Neuronal stem cell (in vitro differentiated cells): Measurements from ENCODE around the gene MAP1A.

ENCODE experiments used
- DNase-seq: peaks from one replicate; pipeline ENCODE4 v3.0.0-alpha.2; 2013; ENCODE audit warnings: low spot score
- H2AFZ ChIP-seq: one replicate; pipeline ENCODE4 v1.6.1; 2013; ENCODE audit warnings: mild to moderate bottlenecking, low read length, inconsistent platforms
- H2AK5ac ChIP-seq: 2 replicates; pipeline ENCODE4 v1.6.1; 2013; ENCODE audit warnings: low read depth, mild to moderate bottlenecking, inconsistent platforms, low read length, moderate library complexity, mixed read lengths
- H2BK120ac ChIP-seq: 2 replicates; pipeline ENCODE4 v1.6.1; 2013; ENCODE audit warnings: low read depth, mild to moderate bottlenecking, inconsistent platforms, low read length, moderate library complexity, mixed read lengths
- H2BK12ac ChIP-seq: one replicate; pipeline ENCODE4 v1.6.1; 2013; ENCODE audit warnings: low read length, inconsistent platforms
- H2BK15ac ChIP-seq: 2 replicates; pipeline ENCODE4 v1.6.1; 2013; ENCODE audit warnings: mild to moderate bottlenecking, low read length, inconsistent platforms, mixed read lengths
- H2BK5ac ChIP-seq: one replicate; pipeline ENCODE4 v1.6.1; 2013; ENCODE audit warnings: inconsistent platforms, mild to moderate bottlenecking, low read length, moderate library complexity
- H3K14ac ChIP-seq: one replicate; pipeline ENCODE4 v1.6.1; 2013; ENCODE audit warnings: low read length, inconsistent platforms
- H3K18ac ChIP-seq: 2 replicates; pipeline ENCODE4 v1.6.1; 2013; ENCODE audit warnings: low read length, inconsistent platforms
- H3K23ac ChIP-seq: 2 replicates; pipeline ENCODE4 v1.6.1; 2013; ENCODE audit warnings: low read depth, mild to moderate bottlenecking, mixed read lengths, low read length, inconsistent platforms; ENCODE audit not compliant: poor library complexity
- H3K27ac ChIP-seq: replicated peaks from 3 replicates; pipeline ENCODE4 v1.5.1; 2013; ENCODE audit warnings: low read length, inconsistent platforms
- H3K27me3 ChIP-seq, 3 experiments: 2 replicates each; pipeline ENCODE4 v1.6.1; 2013; ENCODE audit warnings: low read length in 3 of 3, mild to moderate bottlenecking in 2 of 3, inconsistent platforms in 1 of 3, low read depth in 1 of 3, mixed read lengths in 1 of 3, moderate library complexity in 1 of 3; ENCODE audit not compliant: control insufficient read depth in 3 of 3, insufficient read depth in 3 of 3
- H3K36me3 ChIP-seq, 2 donors: replicated peaks in 1 of 2; 2 replicates each; pipeline ENCODE4 v1.6.1; 2013; ENCODE audit warnings: low read length in 2 of 2; ENCODE audit not compliant: control insufficient read depth in 2 of 2, insufficient read depth in 2 of 2
- H3K4ac ChIP-seq: 2 replicates; pipeline ENCODE4 v1.6.1; 2013; ENCODE audit warnings: inconsistent platforms, mild to moderate bottlenecking, low read length, moderate library complexity
- H3K4me1 ChIP-seq, 2 donors: 1 replicate in 1 of 2; 2 replicates in 1 of 2; pipeline ENCODE4 v1.6.1; 2013; ENCODE audit warnings: low read length in 2 of 2, low read depth in 1 of 2; ENCODE audit not compliant: control insufficient read depth in 2 of 2, insufficient read depth in 1 of 2
- H3K4me2 ChIP-seq: one replicate; pipeline ENCODE4 v1.6.1; 2013; ENCODE audit warnings: mild to moderate bottlenecking, low read length, inconsistent platforms; ENCODE audit not compliant: insufficient read depth, poor library complexity, severe bottlenecking
- H3K4me3 ChIP-seq, 2 donors: 2 replicates each; pipeline ENCODE4 v1.5.1; 2013; ENCODE audit warnings: low read length in 2 of 2, mild to moderate bottlenecking in 2 of 2, inconsistent platforms in 1 of 2, moderate library complexity in 1 of 2
- H3K79me1 ChIP-seq: one replicate; pipeline ENCODE4 v1.6.1; 2013; ENCODE audit warnings: low read depth, mild to moderate bottlenecking, inconsistent platforms, low read length, moderate library complexity
- H3K9ac ChIP-seq: one replicate; pipeline ENCODE4 v1.6.1; 2013; ENCODE audit warnings: mild to moderate bottlenecking, low read depth, low read length, inconsistent platforms; ENCODE audit not compliant: poor library complexity
- H3K9me3 ChIP-seq, 2 donors: replicated peaks in 1 of 2; 2 replicates each; pipeline versions ENCODE3 to v1.6.1; 2013; ENCODE audit warnings: low read length in 2 of 2, mild to moderate bottlenecking in 2 of 2, inconsistent platforms in 1 of 2, low read depth in 1 of 2, mixed read lengths in 1 of 2, moderate library complexity in 1 of 2; ENCODE audit not compliant: control insufficient read depth in 2 of 2, insufficient read depth in 1 of 2
- H4K8ac ChIP-seq: one replicate; pipeline ENCODE4 v1.6.1; 2013; ENCODE audit warnings: low read depth, mild to moderate bottlenecking, inconsistent platforms, low read length, moderate library complexity
- H4K91ac ChIP-seq: one replicate; pipeline ENCODE4 v1.6.1; 2013; ENCODE audit warnings: low read length, low read depth, mild to moderate bottlenecking, inconsistent platforms; ENCODE audit not compliant: poor library complexity
- WGBS, 2 donors: extraction: QIAGEN DNeasy Blood & Tissue Kit; methylation state at CpG; one replicate each; pipeline ENCODE4 v1.1.7; 2013; ENCODE audit warnings: missing lambda C conversion rate in 2 of 2, mixed read lengths in 1 of 2; ENCODE audit not compliant: insufficient read length in 2 of 2, insufficient replicate concordance in 1 of 2; ENCODE audit errors: extremely low coverage in 2 of 2; 5-methylcytosine and 5-hydroxymethylcytosine counted together

Gene MAP1A

GRCh38 chr15:43541785-43542184, 24.4 kb downstream of the MAP1A start:
- no peak overlapping the region for H3K4ac ChIP-seq
- no peaks in the 10 kb centered on the region for H3K27me3 ChIP-seq
- peaks cover 1% of the 10 kb centered on the region for H3K79me1 ChIP-seq
- H3K14ac ChIP-seq: no peak overlapping the region
- no peak overlapping the region for H2AK5ac ChIP-seq
- no peak overlapping the region for H2BK12ac ChIP-seq
- no peak overlapping the region for H2BK120ac ChIP-seq
- no peak overlapping the region for H3K23ac ChIP-seq
- no peak overlapping the region for H3K4me2 ChIP-seq
- H4K91ac ChIP-seq: no peak overlapping the region
- no peak overlapping the region for H3K18ac ChIP-seq
- H3K36me3 ChIP-seq: no peaks in the 10 kb centered on the region
- no peak overlapping the region for H2BK5ac ChIP-seq
- no peak overlapping the region for H2AFZ ChIP-seq
- H2BK15ac ChIP-seq: no peak overlapping the region
- H3K4me1 ChIP-seq: no peaks in the 10 kb centered on the region
- H3K9ac ChIP-seq: no peak overlapping the region
- H4K8ac ChIP-seq: no peak overlapping the region
- H3K9me3 ChIP-seq: no peaks in the 10 kb centered on the region
- H3K27ac ChIP-seq: no peak overlapping the region
- H3K4me3 ChIP-seq: no peak overlapping the region
- DNase-seq: no peak

GRCh38 chr15:43544266-43544665, 26.9 kb downstream of the MAP1A start:
- H3K27me3 ChIP-seq: no peaks in the 10 kb centered on the region

DNA sequence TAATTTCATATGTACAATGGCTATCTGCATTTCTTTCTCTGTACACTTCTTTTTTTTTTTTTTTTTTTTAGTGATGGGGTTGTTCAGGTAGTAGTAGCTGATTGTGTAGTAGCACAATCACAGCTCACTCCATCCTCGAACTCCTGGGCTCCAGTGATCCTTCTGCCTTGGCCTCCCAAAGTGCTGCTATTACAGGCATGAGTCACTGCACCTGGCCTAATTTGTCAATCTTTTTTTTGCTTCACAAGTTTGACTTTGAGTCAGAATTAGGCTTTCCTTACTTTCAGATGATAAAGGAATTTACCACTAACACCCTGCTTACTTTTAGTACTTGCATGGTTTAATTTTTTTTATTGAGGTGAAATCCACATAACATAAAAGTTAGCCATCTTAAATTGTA, 28.0 kb downstream of the MAP1A start:
- H3K9me3 ChIP-seq: peaks cover 0 to 6% of the 10 kb centered on the region in 2 donors
- no peaks in the 10 kb centered on the region for H3K27me3 ChIP-seq
- no peak overlapping the region for H4K8ac ChIP-seq
- H3K18ac ChIP-seq: no peak overlapping the region
- no peak overlapping the region for H2BK5ac ChIP-seq
- H3K36me3 ChIP-seq: no peaks in the 10 kb centered on the region
- H2BK120ac ChIP-seq: no peak overlapping the region
- no peaks in the 10 kb centered on the region for H3K4me1 ChIP-seq
- no peak overlapping the region for H2BK12ac ChIP-seq
- no peak overlapping the region for H3K4me2 ChIP-seq
- no peak overlapping the region for H3K27ac ChIP-seq
- no peak for DNase-seq
- peaks cover 1% of the 10 kb centered on the region for H3K79me1 ChIP-seq
- no peak overlapping the region for H3K14ac ChIP-seq
- WGBS, 2 donors: no CpG with 5 or more reads among the region's 1 CpG
- no peak overlapping the region for H2BK15ac ChIP-seq
- no peak overlapping the region for H2AFZ ChIP-seq
- H3K4ac ChIP-seq: no peak overlapping the region
- H2AK5ac ChIP-seq: no peak overlapping the region
- no peak overlapping the region for H3K23ac ChIP-seq
- no peak overlapping the region for H3K4me3 ChIP-seq
- no peak overlapping the region for H3K9ac ChIP-seq
- no peak overlapping the region for H4K91ac ChIP-seq

More at GRCh38 chr15:43544266-43544665, 26.9 kb downstream of the MAP1A start:
- Histone ChIP-seq H2BK120ac (no peak overlapping the region), H3K36me3 (no peaks in the 10 kb centered on the region), H3K14ac (no peak overlapping the region), H3K9ac (no peak overlapping the region), H3K4ac (no peak overlapping the region), H4K8ac (no peak overlapping the region), H2AFZ (no peak overlapping the region), H2BK12ac (no peak overlapping the region), H3K18ac (no peak overlapping the region), H3K9me3 (peaks cover 0 to 6% of the 10 kb centered on the region in 2 donors), H3K4me2 (no peak overlapping the region), H2BK5ac (no peak overlapping the region), H3K4me1 (no peaks in the 10 kb centered on the region), H3K4me3 (no peak overlapping the region), H4K91ac (no peak overlapping the region), H3K79me1 (peaks cover 1% of the 10 kb centered on the region), H2BK15ac (no peak overlapping the region), H3K23ac (no peak overlapping the region), H3K27ac (no peak overlapping the region), H2AK5ac (no peak overlapping the region)
- no peak for DNase-seq

DNA sequence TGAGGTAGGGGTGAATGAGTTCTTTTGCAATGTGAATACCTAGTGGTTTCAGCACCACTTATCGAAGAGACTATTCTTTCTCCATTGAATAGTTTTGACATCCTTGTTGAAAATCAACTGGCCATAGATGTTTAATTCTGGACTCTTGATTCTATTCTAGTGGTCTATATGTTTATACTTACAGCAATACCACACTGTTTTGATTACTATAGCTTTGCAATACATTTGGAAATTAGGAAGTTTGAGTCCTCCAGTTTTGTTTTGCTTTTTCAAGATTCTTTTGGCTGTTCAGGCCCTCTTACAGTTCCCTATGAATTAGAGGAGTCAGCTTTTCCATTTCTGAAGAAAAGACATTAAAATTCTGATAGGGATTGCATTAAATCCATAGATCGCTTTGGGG, 30.1 kb downstream of the MAP1A start:
- Histone ChIP-seq H4K91ac (no peak overlapping the region), H3K9me3 (peaks cover 0 to 6% of the 10 kb centered on the region in 2 donors), H3K14ac (no peak overlapping the region), H3K23ac (no peak overlapping the region), H3K4me3 (no peak overlapping the region), H3K79me1 (no peaks in the 10 kb centered on the region), H2BK15ac (no peak overlapping the region), H2BK12ac (no peak overlapping the region), H3K4ac (no peak overlapping the region), H2AFZ (no peak overlapping the region), H3K18ac (no peak overlapping the region), H3K27ac (no peak overlapping the region), H3K36me3 (no peaks in the 10 kb centered on the region), H3K4me1 (no peaks in the 10 kb centered on the region), H2BK120ac (no peak overlapping the region), H3K4me2 (no peak overlapping the region), H2BK5ac (no peak overlapping the region), H4K8ac (no peak overlapping the region), H3K9ac (no peak overlapping the region), H2AK5ac (no peak overlapping the region), H3K27me3 (no peaks in the 10 kb centered on the region)
- no peak for DNase-seq
- no CpG with 5 or more reads among the region's 2 CpGs for WGBS, 2 donors
